Esophagus muscularis mucosa (tissue), 3 donors: ENCODE measurements around the gene DPYD.

Experiments used
- EP300 ChIP-seq: sonication (generic); formaldehyde crosslinking; IDR thresholded peaks from one replicate; pipeline ENCODE4 v1.6.1; 2017; ENCODE audit warnings: antibody characterized with exemption
- TF ChIP-seq, protein P1 (sequence below), 3 experiments: fragments of 200-600 bp in 2 of 3; fragments of 450-650 bp in 1 of 3; sonication (generic) in 2 of 3; IDR thresholded peaks; one replicate each; pipeline ENCODE4 v1.5.1; 2017 to 2019; ENCODE audit warnings: antibody characterized with exemption in 3 of 3, mild to moderate bottlenecking in 2 of 3, moderate library complexity in 1 of 3

DNA sequence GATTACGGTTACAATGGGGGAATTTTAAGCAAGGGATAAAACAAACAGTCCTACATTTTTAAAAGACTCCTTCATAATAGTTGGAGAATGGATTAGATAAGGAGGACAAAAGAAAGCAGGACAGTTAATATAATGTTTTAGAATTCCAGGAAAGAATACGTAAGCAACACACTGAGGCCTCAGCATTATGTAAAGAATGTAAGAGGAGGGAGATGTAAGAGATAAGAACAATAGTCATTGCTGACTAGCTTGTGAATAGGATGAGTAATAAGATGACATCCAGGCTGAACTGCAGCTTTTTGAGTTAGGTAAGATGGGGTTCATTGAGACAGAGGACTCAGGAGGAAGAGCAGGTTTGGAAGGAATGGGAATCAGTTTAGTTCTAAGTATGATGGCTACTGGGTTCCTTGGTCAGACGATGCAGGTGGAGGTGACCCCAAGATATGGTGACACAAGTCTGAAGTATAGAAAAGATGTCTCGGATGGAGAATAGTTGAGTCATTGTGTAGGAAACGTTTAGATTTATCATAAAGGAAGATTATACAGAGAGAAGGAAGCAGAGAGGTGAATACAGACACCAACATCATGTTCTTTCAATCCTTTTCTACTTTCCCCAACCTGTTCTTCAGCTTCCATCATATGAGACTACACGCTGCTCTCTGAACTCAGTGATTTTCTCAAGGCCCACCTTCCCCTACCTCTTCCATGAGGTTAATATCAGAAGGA is 826.4 kb downstream of the DPYD start:
- TF ChIP-seq, protein P1, sequence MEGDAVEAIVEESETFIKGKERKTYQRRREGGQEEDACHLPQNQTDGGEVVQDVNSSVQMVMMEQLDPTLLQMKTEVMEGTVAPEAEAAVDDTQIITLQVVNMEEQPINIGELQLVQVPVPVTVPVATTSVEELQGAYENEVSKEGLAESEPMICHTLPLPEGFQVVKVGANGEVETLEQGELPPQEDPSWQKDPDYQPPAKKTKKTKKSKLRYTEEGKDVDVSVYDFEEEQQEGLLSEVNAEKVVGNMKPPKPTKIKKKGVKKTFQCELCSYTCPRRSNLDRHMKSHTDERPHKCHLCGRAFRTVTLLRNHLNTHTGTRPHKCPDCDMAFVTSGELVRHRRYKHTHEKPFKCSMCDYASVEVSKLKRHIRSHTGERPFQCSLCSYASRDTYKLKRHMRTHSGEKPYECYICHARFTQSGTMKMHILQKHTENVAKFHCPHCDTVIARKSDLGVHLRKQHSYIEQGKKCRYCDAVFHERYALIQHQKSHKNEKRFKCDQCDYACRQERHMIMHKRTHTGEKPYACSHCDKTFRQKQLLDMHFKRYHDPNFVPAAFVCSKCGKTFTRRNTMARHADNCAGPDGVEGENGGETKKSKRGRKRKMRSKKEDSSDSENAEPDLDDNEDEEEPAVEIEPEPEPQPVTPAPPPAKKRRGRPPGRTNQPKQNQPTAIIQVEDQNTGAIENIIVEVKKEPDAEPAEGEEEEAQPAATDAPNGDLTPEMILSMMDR (IDR thresholded peaks at IDR 0.05) = no peak
- no peak for TF ChIP-seq EP300
